OCI-LY1 (cell line): Measurements from ENCODE around the gene RFX2.

Experiments
- EZH2 ChIP-seq: fragments of 200-600 bp; sonication (generic), shearing (Covaris generic); IDR thresholded peaks from 2 replicates; pipeline ENCODE4 v1.8.0; 2017; ENCODE audit warnings: borderline replicate concordance, mixed run types, mild to moderate bottlenecking, antibody characterized with exemption, low read length, moderate library complexity, mixed read lengths
- TF ChIP-seq, protein P1 (sequence below): fragments of 200-600 bp; sonication (generic), shearing (Covaris generic); IDR thresholded peaks from 2 replicates; pipeline ENCODE4 v1.5.1; 2017; ENCODE audit warnings: mild to moderate bottlenecking, antibody characterized with exemption, low read length, moderate library complexity, mixed read lengths

GRCh38 chr19:6058518-6059201, 51.6 kb downstream of the RFX2 start:
- TF ChIP-seq, protein P1, sequence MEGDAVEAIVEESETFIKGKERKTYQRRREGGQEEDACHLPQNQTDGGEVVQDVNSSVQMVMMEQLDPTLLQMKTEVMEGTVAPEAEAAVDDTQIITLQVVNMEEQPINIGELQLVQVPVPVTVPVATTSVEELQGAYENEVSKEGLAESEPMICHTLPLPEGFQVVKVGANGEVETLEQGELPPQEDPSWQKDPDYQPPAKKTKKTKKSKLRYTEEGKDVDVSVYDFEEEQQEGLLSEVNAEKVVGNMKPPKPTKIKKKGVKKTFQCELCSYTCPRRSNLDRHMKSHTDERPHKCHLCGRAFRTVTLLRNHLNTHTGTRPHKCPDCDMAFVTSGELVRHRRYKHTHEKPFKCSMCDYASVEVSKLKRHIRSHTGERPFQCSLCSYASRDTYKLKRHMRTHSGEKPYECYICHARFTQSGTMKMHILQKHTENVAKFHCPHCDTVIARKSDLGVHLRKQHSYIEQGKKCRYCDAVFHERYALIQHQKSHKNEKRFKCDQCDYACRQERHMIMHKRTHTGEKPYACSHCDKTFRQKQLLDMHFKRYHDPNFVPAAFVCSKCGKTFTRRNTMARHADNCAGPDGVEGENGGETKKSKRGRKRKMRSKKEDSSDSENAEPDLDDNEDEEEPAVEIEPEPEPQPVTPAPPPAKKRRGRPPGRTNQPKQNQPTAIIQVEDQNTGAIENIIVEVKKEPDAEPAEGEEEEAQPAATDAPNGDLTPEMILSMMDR: no peak
- TF ChIP-seq EZH2: no peak
